Heart left ventricle (tissue), 13 donors: Measurements from ENCODE around the gene ANO3.

ENCODE experiments used
- POLR2A ChIP-seq, 2 donors: fragments of 450-650 bp; IDR thresholded peaks; one replicate each; pipeline ENCODE4 v1.6.1; 2017; ENCODE audit warnings: antibody characterized with exemption in 2 of 2, mild to moderate bottlenecking in 2 of 2, moderate library complexity in 2 of 2
- TF ChIP-seq, protein P1 (sequence below), 12 donors: fragments of 200-600 bp; sonication (generic) in 4 of 12; IDR thresholded peaks; one replicate each; pipeline versions ENCODE4 v1.5.0 to v1.8.0; 2018 to 2022; ENCODE audit warnings: antibody characterized with exemption in 12 of 12, mild to moderate bottlenecking in 5 of 12
- donor health status: ischemic (EF 13 %, LVEDD 7.1; RV severe dilation, severe dysfunction).
- donor health status: DM: no; HTN: yes; CAD: no.
- donor health status: DM: no; HTN: no; CAD: no.
- donor health status: ischemic (EF 25% LVEDD 6.9; RV normal size, moderate dysfunction).
- donor health status: ischemic (EF 25% LVEDD 5.7; RV mildly dilated, moderate dysfunction).
- donor health status: ischemic (EF 35%, LVEDD 5.7; RV mildly dilated, moderate dysfunction).
- donor health status: nonischemic (EF 11% LVEDD 7.7; RV severe dilation, severe dysfunction).
- donor health status: DM: yes; HTN: yes; CAD: no.
- donor health status: PGD.
- donor health status: ischemic (EF 29% LVEDD 5.4; RV normal size, mild dysfunction).
- donor health status: nonischemic (EF 23%, LVEDD 6.1; RV moderate dilation, normal function).

DNA sequence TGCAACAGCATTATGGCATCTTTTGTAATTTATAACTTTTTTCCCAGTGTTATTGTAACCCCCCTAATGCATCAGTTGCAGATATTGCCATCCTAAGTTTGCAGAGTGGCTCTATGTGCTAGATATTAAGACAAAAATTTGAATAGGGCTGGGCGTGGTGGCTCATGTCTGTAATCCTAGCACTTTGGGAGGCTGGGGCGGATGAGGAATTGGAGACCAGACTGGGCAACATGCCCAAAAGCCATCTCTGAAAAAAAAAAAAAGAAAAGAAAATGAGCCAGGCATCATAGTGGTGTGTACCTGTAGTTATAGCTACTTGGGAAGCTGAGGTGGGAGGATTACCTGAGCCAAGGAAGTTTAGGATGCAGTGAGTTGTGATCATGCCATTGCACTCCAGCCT, 290.3 kb downstream of the ANO3 start:
- no peak for TF ChIP-seq POLR2A (IDR thresholded peaks at IDR 0.05)
- TF ChIP-seq, protein P1, sequence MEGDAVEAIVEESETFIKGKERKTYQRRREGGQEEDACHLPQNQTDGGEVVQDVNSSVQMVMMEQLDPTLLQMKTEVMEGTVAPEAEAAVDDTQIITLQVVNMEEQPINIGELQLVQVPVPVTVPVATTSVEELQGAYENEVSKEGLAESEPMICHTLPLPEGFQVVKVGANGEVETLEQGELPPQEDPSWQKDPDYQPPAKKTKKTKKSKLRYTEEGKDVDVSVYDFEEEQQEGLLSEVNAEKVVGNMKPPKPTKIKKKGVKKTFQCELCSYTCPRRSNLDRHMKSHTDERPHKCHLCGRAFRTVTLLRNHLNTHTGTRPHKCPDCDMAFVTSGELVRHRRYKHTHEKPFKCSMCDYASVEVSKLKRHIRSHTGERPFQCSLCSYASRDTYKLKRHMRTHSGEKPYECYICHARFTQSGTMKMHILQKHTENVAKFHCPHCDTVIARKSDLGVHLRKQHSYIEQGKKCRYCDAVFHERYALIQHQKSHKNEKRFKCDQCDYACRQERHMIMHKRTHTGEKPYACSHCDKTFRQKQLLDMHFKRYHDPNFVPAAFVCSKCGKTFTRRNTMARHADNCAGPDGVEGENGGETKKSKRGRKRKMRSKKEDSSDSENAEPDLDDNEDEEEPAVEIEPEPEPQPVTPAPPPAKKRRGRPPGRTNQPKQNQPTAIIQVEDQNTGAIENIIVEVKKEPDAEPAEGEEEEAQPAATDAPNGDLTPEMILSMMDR (IDR thresholded peaks at IDR 0.05): no peak
